ENCODE measurements around the gene EFCAB11. TPM values are rescaled to one million over a fixed set of nuclear protein-coding genes. Genes with fewer than 3 reads are reported as not detected.

EFCAB11 gene
- total and polyA plus RNA-seq, 9 of the 15 experiments (the other 6 are each of a cell fraction or from before 2014, with no cell fraction given), result 13.4 to 37.9 (median 17.4) TPM

- TF ChIP-seq PYGO2 (tag; IDR thresholded peaks at IDR 0.05), result no peak
- no peak for TF ChIP-seq FOXK2 (conservative IDR thresholded peaks at IDR 0.05 in 1 of 2, IDR thresholded peaks at IDR 0.05 in 1 of 2; ENCODE audit: low read depth in 2 of 2)
- no peak for TF ChIP-seq NFYB (IDR thresholded peaks at IDR 0.05; ENCODE audit: extremely low read depth, insufficient read length)
- TF ChIP-seq E2F8 (IDR thresholded peaks at IDR 0.05; ENCODE audit: low read depth, partially characterized antibody), result no peak
- TF ChIP-seq TAL1 (IDR thresholded peaks at IDR 0.05), result no peak
- no peak for TF ChIP-seq TARDBP (IDR thresholded peaks at IDR 0.05)
- TF ChIP-seq RBM14 (IDR thresholded peaks at IDR 0.05; ENCODE audit: borderline replicate concordance, insufficient read depth, low read depth, low read length), result no peak
Measured at GRCh38 chr14:89924268-89924667, 30.3 kb downstream of the EFCAB11 start (continued).

GRCh38 chr14:89922031-89922907 is 32.3 kb downstream of the EFCAB11 start:
- TF ChIP-seq KLF13 (tag; IDR thresholded peaks at IDR 0.05; ENCODE audit: borderline replicate concordance, low read depth), result no peak
- TF ChIP-seq HDAC2 (IDR thresholded peaks at IDR 0.05), result no peak
- no peak for TF ChIP-seq SIN3A (IDR thresholded peaks at IDR 0.05; ENCODE audit: borderline replicate concordance in 2 of 2, control insufficient read depth in 1 of 2, low read depth in 2 of 2, low read length in 2 of 2)
- no peak for TF ChIP-seq ZNF165 (CRISPR knock-in tag; IDR thresholded peaks at IDR 0.05; ENCODE audit: borderline replicate concordance)
- TF ChIP-seq SNRNP70 (optimal IDR thresholded peaks at IDR 0.05; ENCODE audit: low read depth, low read length), result no peak
- Histone ChIP-seq H3K27me3 (ENCODE audit: control insufficient read depth in 2 of 2, insufficient read depth in 2 of 2, low read length in 2 of 2) (no peaks in the 10 kb centered on the region), H3K79me2 (ENCODE audit: control insufficient read depth, insufficient read depth, low read length) (no peaks in the 10 kb centered on the region), H3K9me3 (replicated peaks; ENCODE audit: control insufficient read depth, insufficient read depth, low read depth, low read length) (no peaks in the 10 kb centered on the region), H2AFZ (ENCODE audit: low read depth, low read length) (no peak overlapping the region), H3K4me3 (no peak overlapping the region), H3K9ac (ENCODE audit: insufficient read depth in 1 of 2, low read depth in 2 of 2, low read length in 2 of 2) (no peak overlapping the region), H3K9me1 (ENCODE audit: control insufficient read depth, insufficient read depth, low read length) (no peaks in the 10 kb centered on the region), H3K36me3 (ENCODE audit: control insufficient read depth, insufficient read depth, low read length) (no peaks in the 10 kb centered on the region), H4K20me1 (replicated peaks; ENCODE audit: control insufficient read depth, insufficient read depth, low read length) (no peaks in the 10 kb centered on the region), H3K27ac (ENCODE audit: extremely low read depth, low read depth, low read length) (no peak overlapping the region), H3K4me2 (ENCODE audit: insufficient read depth, low read length) (no peak overlapping the region), H3K4me1 (replicated peaks in 1 of 2; ENCODE audit: control insufficient read depth in 2 of 2, insufficient read depth in 2 of 2, low read length in 2 of 2) (no peaks in the 10 kb centered on the region)
- POLR2A ChIA-PET, result no interaction called here
- FAIRE-seq, result no peak
- in situ Hi-C loops (cut with MboI), result no loop called here
- no TSS peak for BruUV-seq (replicated peaks)
- 79% methylated on average over 6 of the region's 6 CpGs for WGBS (ENCODE audit: insufficient coverage, low coverage, missing lambda C conversion rate)
- no peak for ATAC-seq
- no peak for DNase-seq (ENCODE audit: extremely low read depth in 1 of 4, low spot score in 3 of 4)
- intact Hi-C loops (cut with micrococcal nuclease), result no loop called here
- CTCF ChIA-PET (ENCODE audit: low intra/inter-chr PET ratio), result no interaction called here
